Neural cell (in vitro differentiated cells): Measurements from ENCODE around the gene TGFBR3.

Experiments used
- EP300 ChIP-seq: fragments of 450-650 bp; conservative IDR thresholded peaks from 2 replicates; pipeline ENCODE4 v1.6.1; 2014; ENCODE audit warnings: antibody characterized with exemption, mild to moderate bottlenecking, moderate library complexity; ENCODE audit not compliant: poor library complexity, severe bottlenecking
- EZH2 ChIP-seq: fragments of 200-600, 300-800 bp; shearing (Covaris generic), sonication (generic); IDR thresholded peaks from 2 replicates; pipeline ENCODE4 v1.6.1; 2014; ENCODE audit warnings: antibody characterized with exemption, low read length, borderline replicate concordance, mild to moderate bottlenecking; ENCODE audit not compliant: insufficient read depth, poor library complexity, severe bottlenecking
- MXI1 ChIP-seq: fragments of 450-650 bp; conservative IDR thresholded peaks from 2 replicates; pipeline ENCODE4 v1.6.1; 2014; ENCODE audit warnings: antibody characterized with exemption, mild to moderate bottlenecking; ENCODE audit not compliant: poor library complexity, severe bottlenecking
- RAD21 ChIP-seq: fragments of 450-650 bp; conservative IDR thresholded peaks from 2 replicates; pipeline ENCODE4 v1.6.1; 2014; ENCODE audit warnings: antibody characterized with exemption, mild to moderate bottlenecking, moderate library complexity
- TAF1 ChIP-seq: IDR thresholded peaks from 2 replicates; pipeline ENCODE4 v1.6.1; 2012; ENCODE audit warnings: low read depth
- TF ChIP-seq, protein P1 (sequence below): fragments of 450-650 bp; IDR thresholded peaks from 2 replicates; pipeline ENCODE4 v1.5.1; 2014; ENCODE audit warnings: antibody characterized with exemption, mild to moderate bottlenecking, moderate library complexity; ENCODE audit not compliant: poor library complexity, severe bottlenecking

DNA sequence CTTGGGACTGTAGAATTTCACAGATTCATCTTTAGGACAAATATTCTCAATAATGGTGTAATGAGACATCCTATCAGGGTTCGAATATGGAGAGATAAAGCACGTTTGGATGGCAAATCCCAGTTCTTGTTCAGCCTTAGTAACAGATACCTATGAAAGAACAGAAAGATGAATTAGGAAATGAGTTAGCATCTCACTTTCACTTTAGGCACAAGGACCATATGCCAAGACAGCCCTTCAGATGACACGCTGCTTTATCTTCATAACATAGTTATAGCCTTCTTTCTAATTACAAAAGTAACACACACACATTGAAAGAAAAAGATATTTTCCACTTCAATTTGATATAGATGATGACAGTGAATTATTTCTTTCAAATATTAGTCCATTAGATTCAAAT is 173.6 kb downstream of the TGFBR3 start:
- no peak for TF ChIP-seq EZH2
- TF ChIP-seq, protein P1, sequence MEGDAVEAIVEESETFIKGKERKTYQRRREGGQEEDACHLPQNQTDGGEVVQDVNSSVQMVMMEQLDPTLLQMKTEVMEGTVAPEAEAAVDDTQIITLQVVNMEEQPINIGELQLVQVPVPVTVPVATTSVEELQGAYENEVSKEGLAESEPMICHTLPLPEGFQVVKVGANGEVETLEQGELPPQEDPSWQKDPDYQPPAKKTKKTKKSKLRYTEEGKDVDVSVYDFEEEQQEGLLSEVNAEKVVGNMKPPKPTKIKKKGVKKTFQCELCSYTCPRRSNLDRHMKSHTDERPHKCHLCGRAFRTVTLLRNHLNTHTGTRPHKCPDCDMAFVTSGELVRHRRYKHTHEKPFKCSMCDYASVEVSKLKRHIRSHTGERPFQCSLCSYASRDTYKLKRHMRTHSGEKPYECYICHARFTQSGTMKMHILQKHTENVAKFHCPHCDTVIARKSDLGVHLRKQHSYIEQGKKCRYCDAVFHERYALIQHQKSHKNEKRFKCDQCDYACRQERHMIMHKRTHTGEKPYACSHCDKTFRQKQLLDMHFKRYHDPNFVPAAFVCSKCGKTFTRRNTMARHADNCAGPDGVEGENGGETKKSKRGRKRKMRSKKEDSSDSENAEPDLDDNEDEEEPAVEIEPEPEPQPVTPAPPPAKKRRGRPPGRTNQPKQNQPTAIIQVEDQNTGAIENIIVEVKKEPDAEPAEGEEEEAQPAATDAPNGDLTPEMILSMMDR, result no peak
- no peak for TF ChIP-seq EP300
- TF ChIP-seq RAD21, result no peak
- TF ChIP-seq MXI1, result no peak
- TF ChIP-seq TAF1, result no peak
